ENCODE results near the gene TMC7.
"Not testable (repeated sequence)": the region's sequence is repeated elsewhere in the genome, so short reads cannot be mapped to it uniquely, and the experiment has no call there.

The TMC7 gene

GRCh38 chr16:18984435-18985005 lies 786 bp downstream of the TMC7 start:
- no peak for DNase-seq

GRCh38 chr16:18985256-18985655 lies 1.5 kb downstream of the TMC7 start:
- not testable (repeated sequence) for DNase-seq

DNA sequence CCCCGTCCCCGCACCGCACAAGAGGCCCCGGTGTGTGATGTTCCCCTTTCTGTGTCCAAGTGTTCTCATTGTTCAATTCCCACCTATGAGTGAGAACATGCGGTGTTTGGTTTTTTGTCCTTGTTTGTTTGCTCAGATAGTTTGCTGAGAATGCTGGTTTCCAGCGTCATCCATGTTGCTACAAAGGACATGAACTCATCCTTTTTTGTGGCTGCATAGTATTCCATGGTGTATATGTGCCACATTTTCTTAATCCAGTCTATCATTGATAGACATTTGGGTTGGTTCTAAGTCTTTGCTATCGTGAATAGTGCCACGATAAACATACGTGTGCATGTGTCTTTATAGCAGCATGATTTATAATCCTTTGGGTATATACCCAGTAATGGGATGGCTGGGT lies 8.0 kb downstream of the TMC7 start:
- not testable (repeated sequence) for DNase-seq

GRCh38 chr16:18993531-18993930 lies 9.8 kb downstream of the TMC7 start:
- DNase-seq: not testable (repeated sequence)

- not testable (repeated sequence) for DNase-seq
Measured at GRCh38 chr16:18994181-18994580, 10.4 kb downstream of the TMC7 start.

- not testable (repeated sequence) for DNase-seq
Measured at GRCh38 chr16:18995406-18995805, 11.7 kb downstream of the TMC7 start.

DNA sequence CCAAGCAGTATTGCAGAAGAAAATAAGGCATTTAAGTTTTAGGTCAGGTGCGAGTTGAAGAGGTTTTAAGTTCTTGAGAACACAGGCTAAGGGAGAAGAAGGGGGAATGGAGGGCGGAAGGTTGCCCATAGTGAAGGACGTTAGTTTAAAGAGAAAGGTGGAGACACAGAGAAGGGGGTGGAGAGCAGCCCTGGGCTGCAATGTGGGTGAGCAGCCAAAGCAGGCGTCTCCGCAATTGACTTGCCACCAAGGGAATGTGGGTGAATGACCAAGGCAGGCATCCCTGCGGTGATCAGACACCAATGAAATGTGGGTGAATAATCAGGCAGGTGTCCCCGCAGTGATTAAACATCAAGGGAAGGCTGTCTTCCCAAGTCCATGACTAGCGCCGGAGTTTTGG lies 12.8 kb downstream of the TMC7 start:
- not testable (repeated sequence) for DNase-seq

DNA sequence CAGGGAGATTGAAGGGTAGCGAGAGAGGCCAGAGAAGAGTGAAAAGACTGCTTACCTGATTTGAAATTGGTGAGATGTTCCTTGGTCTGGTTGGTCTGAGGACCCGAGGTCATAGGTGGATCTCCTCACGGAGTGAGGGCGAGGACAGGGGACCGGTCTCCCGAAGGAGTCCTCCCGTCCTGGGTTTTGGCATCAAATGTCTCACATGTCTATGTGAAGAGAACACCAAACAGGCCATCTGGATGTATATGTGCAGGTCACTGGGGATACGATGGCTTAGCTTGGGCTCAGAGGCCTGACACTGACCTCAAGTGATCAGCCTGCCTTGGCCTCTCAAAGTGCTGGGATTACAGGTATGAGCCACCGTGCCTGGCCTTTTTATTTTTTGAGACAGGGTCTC lies 13.3 kb downstream of the TMC7 start:
- DNase-seq: not testable (repeated sequence)

GRCh38 chr16:18999045-18999393 lies 15.3 kb downstream of the TMC7 start:
- DNase-seq: no peak

DNA sequence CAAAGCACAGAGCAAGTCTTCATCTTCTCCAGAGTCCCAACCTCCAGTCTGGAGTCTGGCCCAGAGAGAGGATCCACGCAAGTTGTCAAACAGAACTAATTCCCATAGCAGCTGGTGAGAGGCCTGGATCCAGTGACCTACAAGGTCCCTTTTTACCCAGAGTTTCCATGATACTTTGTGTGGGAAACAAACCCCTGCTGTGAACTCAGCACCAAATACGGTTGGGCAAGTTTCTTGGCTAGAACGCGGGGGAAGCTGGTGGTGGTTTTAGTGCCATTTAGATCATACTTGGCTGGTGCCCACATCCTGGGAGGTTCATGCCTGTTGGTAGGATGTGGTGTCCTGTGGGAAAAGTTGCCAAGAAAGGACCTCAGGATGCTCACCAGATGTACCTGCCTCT lies 18.1 kb downstream of the TMC7 start:
- no peak for DNase-seq

DNA sequence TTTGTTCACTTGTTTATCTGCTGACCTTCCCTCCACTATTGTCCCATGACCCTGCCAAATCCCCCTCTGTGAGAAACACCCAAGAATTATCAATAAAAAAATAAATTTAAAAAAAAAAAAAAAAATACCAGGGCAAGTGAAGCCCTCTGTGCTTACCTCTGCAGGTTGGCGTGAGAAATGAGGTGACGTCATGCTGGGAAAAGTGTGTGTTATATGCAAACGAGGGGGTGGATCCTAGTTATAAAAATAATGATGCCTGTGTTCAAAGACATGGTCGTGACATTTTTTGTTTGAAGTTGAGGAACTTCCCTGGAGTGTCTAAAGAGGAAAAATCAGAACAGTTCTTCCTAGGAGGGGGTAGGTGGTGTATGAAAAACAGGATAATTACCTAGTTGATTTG lies 20.2 kb downstream of the TMC7 start:
- no peak for DNase-seq

- no peak for DNase-seq
Measured at GRCh38 chr16:19005561-19006445, 22.1 kb downstream of the TMC7 start.

DNA sequence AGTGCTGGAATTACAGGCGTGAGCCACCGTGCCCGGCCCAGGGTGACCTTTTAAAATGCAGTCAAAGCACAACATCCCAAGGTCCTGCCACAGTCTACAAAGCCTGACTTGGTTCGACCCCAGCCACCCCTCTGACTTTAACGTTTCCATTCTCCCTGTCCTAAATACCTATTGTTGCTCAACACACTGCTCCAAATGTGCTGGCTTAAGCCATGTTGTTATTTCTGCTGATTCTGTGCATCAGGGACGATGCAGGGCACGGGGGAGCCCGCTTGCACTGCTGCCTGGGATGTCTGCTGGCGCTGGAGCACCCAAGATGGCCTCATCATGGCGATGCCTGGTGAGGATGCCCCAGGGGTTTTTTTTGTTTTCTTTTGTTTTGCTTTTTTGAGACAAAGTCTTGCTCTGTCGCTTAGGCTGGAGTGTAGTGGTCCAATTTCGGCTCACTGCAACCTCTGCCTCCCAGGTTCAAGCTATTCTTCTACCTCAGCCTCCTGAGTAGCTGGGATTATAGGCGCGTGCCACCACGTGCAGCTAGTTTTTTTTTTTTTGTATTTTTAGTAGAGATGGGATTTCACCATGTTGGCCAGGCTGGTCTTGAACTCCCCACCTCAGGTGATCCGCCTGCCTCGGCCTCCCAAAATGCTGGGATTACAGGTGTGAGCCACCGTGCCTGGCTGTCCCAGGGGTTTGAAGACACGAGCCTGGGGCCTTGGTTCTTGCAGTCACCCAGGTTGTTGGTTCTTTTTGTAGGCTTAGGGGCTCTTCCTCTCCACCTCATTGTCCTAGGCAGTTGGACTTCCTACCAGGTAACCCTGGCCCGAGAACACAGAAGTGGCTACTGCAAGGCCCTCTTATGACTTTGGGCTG lies 22.9 kb downstream of the TMC7 start:
- DNase-seq: no peak

GRCh38 chr16:19008245-19009169 lies 24.8 kb downstream of the TMC7 start:
- peak; percentile 94 for DNase-seq

GRCh38 chr16:19011169-19011731 lies 27.5 kb downstream of the TMC7 start:
- no peak for DNase-seq

DNA sequence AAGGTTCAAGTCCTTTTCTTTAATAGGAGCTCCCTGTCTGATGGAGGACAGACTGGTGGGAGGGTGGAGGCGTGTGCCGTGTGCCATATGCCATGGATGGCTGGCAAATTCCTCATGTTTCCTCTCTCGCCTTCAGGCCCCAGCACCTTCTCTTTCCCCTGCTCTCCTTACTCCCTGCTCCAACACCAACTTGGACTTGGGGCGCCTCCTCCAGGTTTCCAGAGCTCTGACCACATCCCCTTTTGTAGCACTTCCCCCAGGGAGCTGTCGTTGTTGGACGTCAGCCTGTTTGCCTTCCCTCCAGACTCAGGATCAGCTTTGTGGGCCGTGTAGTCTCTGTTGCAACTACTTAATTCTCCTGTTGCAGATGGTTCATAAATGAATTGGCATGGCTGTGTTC lies 30.7 kb downstream of the TMC7 start:
- no peak for DNase-seq

DNA sequence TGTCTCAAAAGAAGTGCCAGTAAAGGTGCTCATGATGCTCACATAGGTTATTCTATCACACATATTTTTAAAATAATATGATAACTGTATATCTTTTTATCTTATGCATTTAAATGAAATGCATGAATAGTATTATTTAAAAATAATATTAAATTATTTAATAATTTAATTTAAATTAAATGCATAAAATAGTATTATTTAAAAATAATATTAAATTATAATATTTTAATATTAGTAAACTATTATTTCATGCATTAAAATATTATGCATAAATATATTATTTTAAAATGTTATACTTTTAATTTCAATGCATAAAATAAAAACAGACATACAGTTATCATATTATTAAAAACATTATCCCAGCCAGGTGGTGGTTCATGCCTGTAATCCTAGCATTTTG lies 33.4 kb downstream of the TMC7 start:
- DNase-seq: no peak

GRCh38 chr16:19020689-19021088 lies 37.0 kb downstream of the TMC7 start:
- DNase-seq: no peak

DNA sequence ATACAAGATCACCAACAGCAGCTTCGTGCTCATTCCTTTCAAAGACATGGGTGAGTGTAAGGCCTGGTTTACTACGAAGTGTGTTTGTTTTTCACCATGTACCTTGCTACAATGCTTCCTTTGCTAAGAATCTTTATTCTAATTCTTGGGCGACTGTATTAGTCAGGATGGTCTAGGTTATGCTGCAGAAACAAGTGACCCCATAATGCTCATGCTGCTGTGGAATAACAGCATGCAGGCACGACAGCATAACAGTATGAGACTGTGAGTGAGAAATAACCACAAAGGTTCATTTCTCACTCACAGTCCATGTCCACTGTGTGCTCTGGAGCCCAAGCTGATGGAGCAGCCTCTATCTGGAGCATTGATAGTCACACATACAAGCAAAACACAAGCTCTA lies 38.0 kb downstream of the TMC7 start:
- DNase-seq: no peak

DNA sequence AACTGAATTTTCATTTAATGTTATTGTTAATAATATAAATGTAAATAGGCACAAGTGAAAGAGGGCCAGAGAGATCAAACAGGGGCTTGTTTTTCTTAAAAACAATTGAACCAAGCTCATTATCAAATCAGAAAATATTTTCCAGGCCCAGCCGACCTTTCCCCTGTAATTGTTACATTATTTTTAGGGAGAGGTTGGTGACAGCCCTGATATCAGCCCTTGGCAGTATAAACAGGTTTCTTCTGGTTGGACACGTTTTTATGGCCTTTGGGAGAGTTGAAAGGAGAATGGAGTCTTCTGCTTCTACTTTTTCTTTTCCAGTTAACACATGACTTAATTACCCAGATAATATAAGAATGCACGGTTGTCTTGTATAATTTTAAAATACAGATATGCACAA lies 43.7 kb downstream of the TMC7 start:
- DNase-seq: no peak

DNA sequence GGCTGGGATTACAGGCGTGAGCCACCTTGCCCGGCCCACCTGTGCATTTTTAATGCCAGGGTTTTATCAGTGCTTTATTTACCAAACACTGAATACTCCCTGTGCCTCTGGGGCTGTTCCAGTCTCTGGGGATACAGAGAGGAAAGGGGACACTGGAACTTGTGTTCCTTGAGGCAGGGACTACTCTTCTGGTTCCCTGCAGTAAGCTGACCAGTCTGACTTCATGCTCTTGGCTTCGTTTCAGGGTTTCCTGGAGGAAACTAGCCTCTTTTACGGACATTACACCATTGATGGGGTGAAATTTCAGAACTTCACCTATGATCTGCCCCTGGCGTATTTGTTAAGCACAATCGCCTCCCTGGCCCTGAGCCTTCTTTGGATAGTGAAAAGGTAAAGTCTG lies 46.2 kb downstream of the TMC7 start:
- DNase-seq: no peak

- no peak for DNase-seq
Measured at GRCh38 chr16:19031738-19032137, 48.0 kb downstream of the TMC7 start.

Measured in islet precursor cell (in vitro differentiated cells).